Measurements from ENCODE around the gene PDE4D.
A peak's percentile ranks its signal among the peaks of the same experiment; 100 is the strongest.

The PDE4D gene

GRCh38 chr5:58944221-58944620 is 949.3 kb downstream of the PDE4D start:
- DNase-seq: peak; percentile 69

GRCh38 chr5:58940446-58940845 is 953.1 kb downstream of the PDE4D start:
- DNase-seq: peak; percentile 38

GRCh38 chr5:58939664-58940063 is 953.9 kb downstream of the PDE4D start:
- DNase-seq: no peak

- no peak for DNase-seq
These were observed 954.7 kb downstream of the PDE4D start for GRCh38 chr5:58938563-58939424.

- DNase-seq: no peak
These were observed 956.4 kb downstream of the PDE4D start for GRCh38 chr5:58937031-58937681.

- peak; percentile 6 for DNase-seq
These were observed 958.9 kb downstream of the PDE4D start for GRCh38 chr5:58934629-58935097.

- DNase-seq: no peak
These were observed 959.5 kb downstream of the PDE4D start for GRCh38 chr5:58933891-58934628.

- no peak for DNase-seq
These were observed 961.4 kb downstream of the PDE4D start for GRCh38 chr5:58932057-58932612.

GRCh38 chr5:58930520-58930919 is 963.0 kb downstream of the PDE4D start:
- DNase-seq: no peak

- DNase-seq: peak; percentile 54
These were observed 963.8 kb downstream of the PDE4D start for GRCh38 chr5:58929726-58930125.

GRCh38 chr5:58927938-58928337 is 965.6 kb downstream of the PDE4D start:
- DNase-seq: no peak

- DNase-seq: no peak
These were observed 966.3 kb downstream of the PDE4D start for GRCh38 chr5:58927181-58927580.

GRCh38 chr5:58926541-58926935 is 967.0 kb downstream of the PDE4D start:
- DNase-seq: no peak

- no peak for DNase-seq
These were observed 967.6 kb downstream of the PDE4D start for GRCh38 chr5:58925627-58926540.

GRCh38 chr5:58924306-58924705 is 969.2 kb downstream of the PDE4D start:
- no peak for DNase-seq

GRCh38 chr5:58923355-58923754 is 970.2 kb downstream of the PDE4D start:
- no peak for DNase-seq

GRCh38 chr5:58922461-58923171 is 970.9 kb downstream of the PDE4D start:
- peak; percentile 7 for DNase-seq

- DNase-seq: peak; percentile 69
These were observed 972.4 kb downstream of the PDE4D start for GRCh38 chr5:58921159-58921558.

GRCh38 chr5:58919833-58920232 is 973.7 kb downstream of the PDE4D start:
- no peak for DNase-seq
